SK-N-SH treated with all-trans-retinoic acid at 6 μM for 48 hours (cell line): ENCODE results near the gene MYOC.
"Not testable (repeated sequence)": the region's sequence is repeated elsewhere in the genome, so short reads cannot be mapped to it uniquely, and the experiment has no call there.

Experiments used
- ATAC-seq: fragments of 200-7000 bp; cut with Tn5 transposase; 3 replicates; pipeline ENCODE4 v1.9.1; 2020; ENCODE audit warnings: mild to moderate bottlenecking, moderate library complexity
- ARNTL ChIP-seq: fragments of 450-650 bp; formaldehyde crosslinking; IDR thresholded peaks from 2 replicates; pipeline ENCODE4 v1.5.0; 2020; ENCODE audit warnings: low read depth, mild to moderate bottlenecking, moderate library complexity, borderline replicate concordance
- BACH2 ChIP-seq: fragments of 250-450 bp; sonication (Bioruptor Pico); IDR thresholded peaks from 2 replicates; pipeline ENCODE4 v1.9.0; 2021; ENCODE audit warnings: mild to moderate bottlenecking, borderline replicate concordance
- CREB5 ChIP-seq: fragments of 250-450 bp; sonication (Bioruptor Pico); IDR thresholded peaks from 2 replicates; pipeline ENCODE4 v1.5.1; 2020; ENCODE audit warnings: low read depth, mild to moderate bottlenecking, moderate library complexity
- CSDC2 ChIP-seq: fragments of 250-450 bp; sonication (Bioruptor Pico); IDR thresholded peaks from 2 replicates; pipeline ENCODE4 v1.5.0; 2020; ENCODE audit warnings: mild to moderate bottlenecking, moderate library complexity
- CSRNP3 ChIP-seq: fragments of 250-450 bp; sonication (Bioruptor Pico); IDR thresholded peaks from 2 replicates; pipeline ENCODE4 v1.5.1; 2021; ENCODE audit warnings: mild to moderate bottlenecking, moderate library complexity
- ESRRG ChIP-seq: fragments of 250-450 bp; sonication (Bioruptor Pico); IDR thresholded peaks from 2 replicates; pipeline ENCODE4 v1.6.1; 2021; ENCODE audit warnings: mild to moderate bottlenecking
- GLIS3 ChIP-seq: fragments of 250-450 bp; sonication (Bioruptor Pico); IDR thresholded peaks from 2 replicates; pipeline ENCODE4 v1.5.0; 2020; ENCODE audit warnings: mild to moderate bottlenecking, moderate library complexity
- ISL1 ChIP-seq: fragments of 250-450 bp; sonication (Bioruptor Pico); IDR thresholded peaks from 2 replicates; pipeline ENCODE4 v2.1.2; 2022; ENCODE audit warnings: mild to moderate bottlenecking, moderate library complexity
- OSR1 ChIP-seq: fragments of 250-450 bp; sonication (Bioruptor Pico); IDR thresholded peaks from 2 replicates; pipeline ENCODE4 v1.8.0; 2022; ENCODE audit warnings: moderate library complexity, mild to moderate bottlenecking, inconsistent platforms
- POU6F1 ChIP-seq: fragments of 250-450 bp; sonication (Bioruptor Pico); IDR thresholded peaks from 2 replicates; pipeline ENCODE4 v1.8.0; 2021; ENCODE audit warnings: low read depth, mild to moderate bottlenecking, moderate library complexity, borderline replicate concordance
- PPARA ChIP-seq: fragments of 250-450 bp; sonication (Bioruptor Pico); IDR thresholded peaks from 2 replicates; pipeline ENCODE4 v1.5.0; 2020; ENCODE audit warnings: mild to moderate bottlenecking, borderline replicate concordance
- TOX ChIP-seq: fragments of 250-450 bp; sonication (Bioruptor Pico); IDR thresholded peaks from 2 replicates; pipeline ENCODE4 v1.8.0; 2021; ENCODE audit warnings: mild to moderate bottlenecking, moderate library complexity, borderline replicate concordance
- TSHZ2 ChIP-seq: fragments of 250-450 bp; sonication (Bioruptor Pico); IDR thresholded peaks from 2 replicates; pipeline ENCODE4 v1.5.0; 2020; ENCODE audit warnings: mild to moderate bottlenecking, moderate library complexity
- ZC3H10 ChIP-seq: fragments of 250-450 bp; sonication (Bioruptor Pico); IDR thresholded peaks from 2 replicates; pipeline ENCODE4 v1.5.1; 2021; ENCODE audit warnings: mild to moderate bottlenecking, moderate library complexity
- ZFP3 ChIP-seq: fragments of 250-450 bp; sonication (Bioruptor Pico); IDR thresholded peaks from 2 replicates; pipeline ENCODE4 v1.5.0; 2020; ENCODE audit warnings: mild to moderate bottlenecking, moderate library complexity
- ZFP30 ChIP-seq: fragments of 450-650 bp; formaldehyde crosslinking; IDR thresholded peaks from 2 replicates; pipeline ENCODE4 v1.5.0; 2022; ENCODE audit warnings: mild to moderate bottlenecking, moderate library complexity
- ZNF565 ChIP-seq: fragments of 450-650 bp; formaldehyde crosslinking; conservative IDR thresholded peaks from 2 replicates; pipeline ENCODE4 v1.5.0; 2020; ENCODE audit warnings: low read depth, mild to moderate bottlenecking, moderate library complexity
- ZNF70 ChIP-seq: fragments of 450-650 bp; formaldehyde crosslinking; IDR thresholded peaks from 2 replicates; pipeline ENCODE4 v1.5.0; 2020; ENCODE audit warnings: mild to moderate bottlenecking, moderate library complexity
- ZNF8 ChIP-seq: fragments of 450-650 bp; formaldehyde crosslinking; IDR thresholded peaks from 2 replicates; pipeline ENCODE4 v1.5.0; 2020; ENCODE audit warnings: mild to moderate bottlenecking, moderate library complexity
- TF ChIP-seq, protein P1 (sequence below): fragments of 250-450 bp; sonication (Bioruptor Pico); IDR thresholded peaks from 2 replicates; pipeline ENCODE4 v1.8.0; 2020; ENCODE audit warnings: mild to moderate bottlenecking, moderate library complexity, borderline replicate concordance

MYOC gene

GRCh38 chr1:171652234-171652822 is at the start of gene MYOC:
MYOC (minus strand) TSS chr1:171652688; CDS start chr1:171652611, 77 bp downstream.
- no peak for ATAC-seq
- TF ChIP-seq OSR1 (CRISPR knock-in tag) = no peak
- TF ChIP-seq, protein P1, sequence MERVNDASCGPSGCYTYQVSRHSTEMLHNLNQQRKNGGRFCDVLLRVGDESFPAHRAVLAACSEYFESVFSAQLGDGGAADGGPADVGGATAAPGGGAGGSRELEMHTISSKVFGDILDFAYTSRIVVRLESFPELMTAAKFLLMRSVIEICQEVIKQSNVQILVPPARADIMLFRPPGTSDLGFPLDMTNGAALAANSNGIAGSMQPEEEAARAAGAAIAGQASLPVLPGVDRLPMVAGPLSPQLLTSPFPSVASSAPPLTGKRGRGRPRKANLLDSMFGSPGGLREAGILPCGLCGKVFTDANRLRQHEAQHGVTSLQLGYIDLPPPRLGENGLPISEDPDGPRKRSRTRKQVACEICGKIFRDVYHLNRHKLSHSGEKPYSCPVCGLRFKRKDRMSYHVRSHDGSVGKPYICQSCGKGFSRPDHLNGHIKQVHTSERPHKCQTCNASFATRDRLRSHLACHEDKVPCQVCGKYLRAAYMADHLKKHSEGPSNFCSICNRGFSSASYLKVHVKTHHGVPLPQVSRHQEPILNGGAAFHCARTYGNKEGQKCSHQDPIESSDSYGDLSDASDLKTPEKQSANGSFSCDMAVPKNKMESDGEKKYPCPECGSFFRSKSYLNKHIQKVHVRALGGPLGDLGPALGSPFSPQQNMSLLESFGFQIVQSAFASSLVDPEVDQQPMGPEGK (CRISPR knock-in tag) = no peak
- no peak for TF ChIP-seq ZFP3 (CRISPR knock-in tag)
- TF ChIP-seq ZNF8 (CRISPR knock-in tag) = no peak
- TF ChIP-seq ZNF70 (CRISPR knock-in tag) = no peak
- no peak for TF ChIP-seq POU6F1
- TF ChIP-seq CSDC2 (CRISPR knock-in tag) = no peak
- TF ChIP-seq PPARA (CRISPR knock-in tag) = no peak
- no peak for TF ChIP-seq CSRNP3
- no peak for TF ChIP-seq BACH2 (CRISPR knock-in tag)
- TF ChIP-seq ZFP30 (CRISPR knock-in tag) = no peak
- TF ChIP-seq CREB5 (CRISPR knock-in tag) = no peak
- TF ChIP-seq ZC3H10 (CRISPR knock-in tag) = no peak
- no peak for TF ChIP-seq TOX (CRISPR knock-in tag)
- no peak for TF ChIP-seq ZNF565
- no peak for TF ChIP-seq TSHZ2 (CRISPR knock-in tag)
- TF ChIP-seq GLIS3 (CRISPR knock-in tag) = no peak

DNA sequence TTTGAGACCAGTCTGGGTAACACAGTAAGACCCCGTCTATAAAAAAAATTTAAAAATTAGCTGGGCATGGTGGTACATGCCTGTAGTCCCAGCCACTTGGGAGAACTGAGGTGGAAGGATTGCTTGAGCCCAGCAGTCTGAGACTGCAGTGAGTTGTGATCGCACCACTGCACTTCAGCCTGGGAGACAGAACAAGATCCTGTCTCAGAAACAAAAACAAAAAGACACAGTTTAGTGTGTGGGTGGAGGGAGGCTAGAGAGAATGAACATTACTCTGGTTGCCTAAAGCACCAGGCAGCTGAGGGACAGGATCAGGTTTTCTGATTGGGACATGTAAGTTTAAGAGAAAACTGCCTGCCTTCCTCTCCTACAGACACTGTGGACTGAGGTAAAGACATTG is 47.0 kb upstream of the MYOC start:
- TF ChIP-seq GLIS3 (CRISPR knock-in tag) (no peak), ESRRG (CRISPR knock-in tag) (no peak), ZNF8 (CRISPR knock-in tag) (no peak), TOX (CRISPR knock-in tag) (no peak), BACH2 (CRISPR knock-in tag) (no peak), CSRNP3 (no peak), ZNF565 (no peak), CREB5 (CRISPR knock-in tag) (no peak), OSR1 (CRISPR knock-in tag) (no peak), ARNTL (CRISPR knock-in tag) (no peak), ZNF70 (CRISPR knock-in tag) (no peak), ZFP30 (CRISPR knock-in tag) (no peak), ISL1 (CRISPR knock-in tag) (no peak), CSDC2 (CRISPR knock-in tag) (no peak), PPARA (CRISPR knock-in tag) (no peak), ZC3H10 (CRISPR knock-in tag) (no peak)
- ATAC-seq = no peak

GRCh38 chr1:171695772-171696171 is 43.3 kb upstream of the MYOC start:
- not testable (repeated sequence) for ATAC-seq

- not testable (repeated sequence) for ATAC-seq
These were observed 41.1 kb upstream of the MYOC start for GRCh38 chr1:171693541-171693940.
